Smooth muscle cell (in vitro differentiated cells): ENCODE measurements around the gene ARAP1. TPM values are rescaled to one million over a fixed set of nuclear protein-coding genes. Genes with fewer than 3 reads are reported as not detected.

ENCODE experiments used
- DNase-seq: peaks from one replicate; lab custom pipeline; 2025; ENCODE audit not compliant: unreplicated experiment; lab: John Stamatoyannopoulos, UW
- H2AFZ ChIP-seq: fragments of 200-600 bp; sonication (generic); 2 replicates; pipeline ENCODE4 v1.6.0; 2016; ENCODE audit warnings: antibody characterized with exemption, low read depth, mild to moderate bottlenecking
- H3F3A ChIP-seq: fragments of 200-600 bp; sonication (generic); 2 replicates; pipeline ENCODE4 v1.6.0; 2017; ENCODE audit warnings: antibody characterized with exemption, low read depth
- H3K27ac ChIP-seq: fragments of 200-600 bp; sonication (generic); 2 replicates; pipeline ENCODE4 v1.5.1; 2016; ENCODE audit warnings: low read depth, mild to moderate bottlenecking
- H3K27me3 ChIP-seq: fragments of 200-600 bp; sonication (generic); 2 replicates; pipeline ENCODE4 v1.6.1; 2016; ENCODE audit warnings: low read depth, mild to moderate bottlenecking
- H3K36me3 ChIP-seq: fragments of 200-600 bp; sonication (generic); 2 replicates; pipeline ENCODE4 v1.5.1; 2016; ENCODE audit warnings: low read depth
- H3K4me1 ChIP-seq: fragments of 200-600 bp; sonication (generic); 2 replicates; pipeline ENCODE4 v1.5.1; 2016; ENCODE audit warnings: low read depth
- H3K4me2 ChIP-seq: fragments of 200-600 bp; sonication (generic); 2 replicates; pipeline ENCODE4 v1.6.0; 2016; ENCODE audit warnings: mild to moderate bottlenecking
- H3K4me3 ChIP-seq: fragments of 200-600 bp; sonication (generic); 2 replicates; pipeline ENCODE4 v1.5.1; 2016; ENCODE audit warnings: mild to moderate bottlenecking
- H3K79me2 ChIP-seq: fragments of 200-600 bp; sonication (generic); 2 replicates; pipeline ENCODE4 v1.6.0; 2016; ENCODE audit warnings: low read depth, mild to moderate bottlenecking
- H3K9ac ChIP-seq: fragments of 200-600 bp; sonication (generic); 2 replicates; pipeline ENCODE4 v1.6.0; 2016; ENCODE audit warnings: low read depth
- H3K9me3 ChIP-seq: fragments of 200-600 bp; sonication (generic); replicated peaks from 2 replicates; pipeline ENCODE4 v1.5.1; 2016; ENCODE audit warnings: low read depth
- H4K20me1 ChIP-seq: fragments of 200-600 bp; sonication (generic); 2 replicates; pipeline ENCODE4 v1.6.0; 2016; ENCODE audit warnings: low read depth
- WGBS: methylation state at CpG from one replicate; pipeline ENCODE4 v1.1.7; 2016; ENCODE audit warnings: low lambda C conversion rate; 5-methylcytosine and 5-hydroxymethylcytosine counted together
- polyA plus RNA-seq: library from polyadenylated mRNA; unstranded; fragments of >200 nt; fragmentation: Nextera tagmentation; extraction: Ambion mirVana; gene quantifications from 2 replicates; pipeline ENCODE4 v1.2.1, GENCODE V29; 2016
- total RNA-seq: library from RNA; depleted of rRNA; stranded (reverse); fragments of >200 nt; gene quantifications from 2 replicates; pipeline ENCODE4 v1.2.3, GENCODE V29; 2014
- TF ChIP-seq, protein P1 (sequence below): fragments of 200-600 bp; sonication (generic); IDR thresholded peaks from 2 replicates; pipeline ENCODE4 v1.5.1; 2017; ENCODE audit warnings: borderline replicate concordance, mild to moderate bottlenecking, antibody characterized with exemption; ENCODE audit not compliant: insufficient read depth, poor library complexity, severe bottlenecking

Gene ARAP1
- total and polyA plus RNA-seq, 2 experiments from 2014 or later = 45.2 to 45.6 TPM

GRCh38 chr11:72727521-72727920 lies 24.7 kb downstream of the ARAP1 start:
- no peak for DNase-seq
- H3K27ac ChIP-seq = no peak overlapping the region
- TF ChIP-seq, protein P1, sequence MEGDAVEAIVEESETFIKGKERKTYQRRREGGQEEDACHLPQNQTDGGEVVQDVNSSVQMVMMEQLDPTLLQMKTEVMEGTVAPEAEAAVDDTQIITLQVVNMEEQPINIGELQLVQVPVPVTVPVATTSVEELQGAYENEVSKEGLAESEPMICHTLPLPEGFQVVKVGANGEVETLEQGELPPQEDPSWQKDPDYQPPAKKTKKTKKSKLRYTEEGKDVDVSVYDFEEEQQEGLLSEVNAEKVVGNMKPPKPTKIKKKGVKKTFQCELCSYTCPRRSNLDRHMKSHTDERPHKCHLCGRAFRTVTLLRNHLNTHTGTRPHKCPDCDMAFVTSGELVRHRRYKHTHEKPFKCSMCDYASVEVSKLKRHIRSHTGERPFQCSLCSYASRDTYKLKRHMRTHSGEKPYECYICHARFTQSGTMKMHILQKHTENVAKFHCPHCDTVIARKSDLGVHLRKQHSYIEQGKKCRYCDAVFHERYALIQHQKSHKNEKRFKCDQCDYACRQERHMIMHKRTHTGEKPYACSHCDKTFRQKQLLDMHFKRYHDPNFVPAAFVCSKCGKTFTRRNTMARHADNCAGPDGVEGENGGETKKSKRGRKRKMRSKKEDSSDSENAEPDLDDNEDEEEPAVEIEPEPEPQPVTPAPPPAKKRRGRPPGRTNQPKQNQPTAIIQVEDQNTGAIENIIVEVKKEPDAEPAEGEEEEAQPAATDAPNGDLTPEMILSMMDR = no peak
- H3F3A ChIP-seq = no peaks in the 10 kb centered on the region
- 52% methylated on average over 4 of the region's 4 CpGs for WGBS
- H3K36me3 ChIP-seq = no peaks in the 10 kb centered on the region
- H2AFZ ChIP-seq = no peak overlapping the region
- H3K9ac ChIP-seq = no peak overlapping the region
- no peaks in the 10 kb centered on the region for H3K9me3 ChIP-seq
- no peaks in the 10 kb centered on the region for H3K27me3 ChIP-seq
- H3K4me2 ChIP-seq = no peak overlapping the region
- no peak overlapping the region for H3K4me3 ChIP-seq
- H3K4me1 ChIP-seq = no peaks in the 10 kb centered on the region
- H3K79me2 ChIP-seq = peaks cover 34% of the 10 kb centered on the region
- H4K20me1 ChIP-seq = no peaks in the 10 kb centered on the region

- Histone ChIP-seq H3K27ac (no peak overlapping the region), H3F3A (no peaks in the 10 kb centered on the region), H3K9ac (no peak overlapping the region)
Measured at GRCh38 chr11:72726266-72727220, 25.7 kb downstream of the ARAP1 start.

GRCh38 chr11:72725724-72726028 lies 26.5 kb downstream of the ARAP1 start:
- Histone ChIP-seq H3K27me3 (no peaks in the 10 kb centered on the region), H3K4me2 (no peak overlapping the region), H3K79me2 (peaks cover 40% of the 10 kb centered on the region), H3K9ac (no peak overlapping the region), H4K20me1 (peaks cover 7% of the 10 kb centered on the region), H3K27ac (no peak overlapping the region), H3K4me3 (no peak overlapping the region), H3K4me1 (peaks cover 2% of the 10 kb centered on the region), H2AFZ (no peak overlapping the region), H3K9me3 (no peaks in the 10 kb centered on the region), H3F3A (no peaks in the 10 kb centered on the region), H3K36me3 (no peaks in the 10 kb centered on the region)
- TF ChIP-seq, protein P1 = no peak
- 76% methylated on average over 4 of the region's 4 CpGs for WGBS
- DNase-seq = no peak

More at GRCh38 chr11:72726266-72727220, 25.7 kb downstream of the ARAP1 start:
- Histone ChIP-seq H3K36me3 (no peaks in the 10 kb centered on the region), H2AFZ (no peak overlapping the region), H3K4me2 (no peak overlapping the region), H3K4me3 (no peak overlapping the region), H3K27me3 (no peaks in the 10 kb centered on the region), H3K79me2 (peaks cover 32% of the 10 kb centered on the region), H3K4me1 (no peaks in the 10 kb centered on the region), H3K9me3 (no peaks in the 10 kb centered on the region), H4K20me1 (no peaks in the 10 kb centered on the region)
- 92% methylated on average over 24 of the region's 40 CpGs for WGBS
- TF ChIP-seq, protein P1 = no peak
- no peak for DNase-seq
